ENCODE data around the gene ALOXE3. TPM values are rescaled to one million over a fixed set of nuclear protein-coding genes. Genes with fewer than 3 reads are reported as not detected.

The ALOXE3 gene
- total RNA-seq, 2 donors from 2014 or later, result not detected

- Mint-ChIP-seq H3K4me1 (ENCODE audit: low read depth in 2 of 2) (peaks cover 53 to 59% of the 10 kb centered on the region in 2 donors), H3K4me3 (peak overlapping the region; percentile 96), H3K36me3 (no peaks in the 10 kb centered on the region), H3K9me3 (no peaks in the 10 kb centered on the region), H3K27me3 (peaks cover 37 to 44% of the 10 kb centered on the region in 2 donors), H3K27ac (peak overlapping the region; percentile 75 to 97)
- peak; percentile 57 to 64 for ATAC-seq
- peak; percentile 84 for DNase-seq (ENCODE audit: low spot score)
Observed at GRCh38 chr17:8125154-8125946, 7.0 kb upstream of the ALOXE3 start.

- H3K36me3 Mint-ChIP-seq, result no peaks in the 10 kb centered on the region
- H3K27ac Mint-ChIP-seq, result peak overlapping the region; percentile 75 to 97
- peaks cover 29 to 38% of the 10 kb centered on the region in 2 donors for H3K27me3 Mint-ChIP-seq
- peak overlapping the region; percentile 96 for H3K4me3 Mint-ChIP-seq
- H3K4me1 Mint-ChIP-seq (ENCODE audit: low read depth in 2 of 2), result peaks cover 60 to 67% of the 10 kb centered on the region in 2 donors
- no peak for ATAC-seq
- no peaks in the 10 kb centered on the region for H3K9me3 Mint-ChIP-seq
- no peak for DNase-seq (ENCODE audit: low spot score)
Observed at GRCh38 chr17:8124350-8125153, 6.2 kb upstream of the ALOXE3 start.

DNA sequence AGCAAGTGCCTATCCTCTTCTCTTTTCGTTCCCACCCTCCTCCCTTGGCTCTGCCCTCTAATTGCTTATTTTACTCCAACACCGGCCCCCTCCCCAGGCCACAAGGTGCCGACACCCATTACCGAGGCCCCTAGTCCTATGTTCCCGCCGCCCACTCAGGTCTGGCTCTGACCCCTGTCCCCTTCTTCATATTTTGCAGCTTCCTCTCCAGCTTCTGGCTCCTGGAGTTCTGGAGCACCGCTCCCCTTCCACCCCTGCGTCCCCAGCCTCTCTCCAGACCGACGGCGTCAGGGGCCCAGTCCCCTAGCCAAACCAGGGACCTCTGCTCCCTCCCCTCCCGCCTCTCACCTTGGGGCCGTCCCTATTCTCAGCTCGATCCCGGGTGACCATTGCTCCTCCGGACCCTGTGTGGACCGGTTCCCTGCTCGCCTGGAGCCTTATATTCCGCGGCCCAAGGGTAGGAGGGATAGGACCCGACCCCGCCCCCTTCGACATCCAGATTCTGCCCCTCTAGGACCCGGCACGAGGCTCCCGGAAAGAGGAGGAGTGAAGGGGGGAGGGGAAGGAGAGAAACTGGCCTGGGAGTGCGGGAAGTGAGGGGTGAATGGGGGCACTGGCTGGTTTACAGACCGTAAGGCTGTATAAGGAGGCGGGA lies 5.5 kb upstream of the ALOXE3 start, which contains the start of gene HES7:
Gene HES7 (minus strand): TSS at position 412 of the 655 bp plus-strand sequence. CDS start 22 bp downstream, at position 390.
- ATAC-seq, result no peak
- no peak for DNase-seq (ENCODE audit: low spot score)
- H3K27ac Mint-ChIP-seq, result peak within 1 kb of the TSS; percentile 75 to 97
- peaks cover 67 to 74% of the 10 kb centered on the region in 2 donors for H3K4me1 Mint-ChIP-seq (ENCODE audit: low read depth in 2 of 2)
- peak within 1 kb of the TSS; percentile 96 for H3K4me3 Mint-ChIP-seq
- H3K27me3 Mint-ChIP-seq, result peaks cover 25 to 36% of the 10 kb centered on the region in 2 donors
- H3K36me3 Mint-ChIP-seq, result no peaks in the 10 kb centered on the region
- H3K9me3 Mint-ChIP-seq, result no peaks in the 10 kb centered on the region

- Mint-ChIP-seq H3K36me3 (no peaks in the 10 kb centered on the region), H3K27ac (no peak overlapping the region), H3K4me3 (peak overlapping the region; percentile 96), H3K27me3 (peaks cover 27 to 36% of the 10 kb centered on the region in 2 donors), H3K9me3 (no peaks in the 10 kb centered on the region), H3K4me1 (ENCODE audit: low read depth in 2 of 2) (peaks cover 74 to 82% of the 10 kb centered on the region in 2 donors)
- ATAC-seq, result no peak
- no peak for DNase-seq (ENCODE audit: low spot score)
Observed at GRCh38 chr17:8122924-8123694, 4.8 kb upstream of the ALOXE3 start.

DNA sequence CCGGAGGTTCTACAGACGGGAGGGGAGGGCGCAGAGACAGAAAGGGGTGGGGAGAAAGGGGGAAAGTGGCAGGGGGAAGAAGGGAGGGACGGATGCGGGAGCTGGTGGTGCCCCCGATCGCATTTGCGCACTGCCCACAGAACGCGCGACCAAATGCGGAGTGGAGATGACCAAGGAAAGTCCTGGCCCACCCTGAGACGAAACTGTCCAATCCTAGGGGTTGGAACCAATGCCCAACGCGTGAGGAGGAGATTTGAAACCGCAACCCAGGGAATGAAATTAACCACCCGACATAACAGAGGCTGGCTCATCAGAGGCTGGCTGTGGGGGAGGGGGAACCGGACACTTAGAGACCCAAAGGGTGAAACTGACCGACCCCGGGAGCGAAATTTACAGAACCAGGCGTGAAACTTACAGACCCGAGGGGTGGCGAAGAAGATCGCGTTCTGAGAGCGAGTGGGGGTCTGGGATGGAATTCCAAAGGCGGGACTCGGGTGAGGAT lies 4.2 kb upstream of the ALOXE3 start:
- no peak for DNase-seq (ENCODE audit: low spot score)
- H3K27me3 Mint-ChIP-seq, result peaks cover 30 to 36% of the 10 kb centered on the region in 2 donors
- no peaks in the 10 kb centered on the region for H3K9me3 Mint-ChIP-seq
- peak overlapping the region; percentile 96 for H3K4me3 Mint-ChIP-seq
- peaks cover 80 to 88% of the 10 kb centered on the region in 2 donors for H3K4me1 Mint-ChIP-seq (ENCODE audit: low read depth in 2 of 2)
- H3K27ac Mint-ChIP-seq, result no peak overlapping the region
- ATAC-seq, result no peak
- H3K36me3 Mint-ChIP-seq, result no peaks in the 10 kb centered on the region

DNA sequence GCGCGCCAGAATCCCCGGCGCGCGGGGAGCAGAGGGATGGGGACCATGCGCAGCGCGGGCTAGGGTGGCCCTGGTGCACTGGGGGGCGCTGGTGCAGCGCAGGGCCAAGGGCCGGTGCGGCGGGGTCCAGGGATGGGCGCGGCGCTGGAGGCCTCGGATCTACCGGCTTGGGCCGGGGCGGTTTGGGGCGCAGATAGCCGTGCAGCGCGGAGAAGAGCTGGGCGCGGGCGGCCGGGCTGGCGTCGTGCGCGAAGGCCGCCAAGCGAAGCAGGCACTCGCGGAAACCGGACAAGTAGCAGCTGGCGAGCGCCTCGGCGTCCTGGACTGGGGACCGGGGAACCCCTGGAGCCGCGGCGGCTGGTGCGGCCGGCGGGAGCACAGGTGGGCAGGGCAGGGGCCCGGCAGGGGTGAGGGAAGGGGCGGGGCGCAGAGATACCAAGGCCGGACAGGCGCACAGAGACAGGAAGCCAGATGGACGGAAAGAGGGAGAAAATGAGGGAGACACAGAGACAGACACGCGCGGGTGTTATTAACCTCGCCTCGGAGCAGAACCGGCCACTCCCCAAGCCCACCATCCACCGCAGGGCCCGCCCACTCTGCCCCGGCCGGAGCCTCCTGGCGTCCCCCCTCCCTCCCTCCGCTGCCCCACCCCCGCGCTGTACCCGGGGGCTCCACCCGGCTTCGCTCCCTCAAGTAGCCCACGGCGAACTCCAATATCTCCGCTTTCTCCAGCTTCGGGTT lies 3.5 kb upstream of the ALOXE3 start:
- peaks cover 25 to 30% of the 10 kb centered on the region in 2 donors for H3K27me3 Mint-ChIP-seq
- H3K27ac Mint-ChIP-seq, result no peak overlapping the region
- H3K4me1 Mint-ChIP-seq (ENCODE audit: low read depth in 2 of 2), result peaks cover 74 to 82% of the 10 kb centered on the region in 2 donors
- no peaks in the 10 kb centered on the region for H3K9me3 Mint-ChIP-seq
- H3K36me3 Mint-ChIP-seq, result no peaks in the 10 kb centered on the region
- ATAC-seq (peak; percentile 34 to 40), DNase-seq (ENCODE audit: low spot score) (no peak)
- H3K4me3 Mint-ChIP-seq, result peak overlapping the region; percentile 96

DNA sequence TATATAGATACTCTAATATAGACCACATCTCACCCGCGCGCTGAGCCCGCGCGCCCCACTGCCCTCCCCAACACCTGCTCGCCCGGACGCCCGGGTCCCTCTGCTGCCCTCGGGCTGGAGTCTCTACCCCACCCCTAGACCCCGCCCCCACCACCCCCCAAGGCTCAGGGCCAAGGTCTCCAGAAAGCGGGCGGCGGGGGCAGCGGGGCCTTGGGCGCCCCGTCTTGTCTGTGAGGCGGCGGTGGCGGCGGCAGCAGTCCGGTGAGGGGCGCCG lies 3.0 kb upstream of the ALOXE3 start:
- Mint-ChIP-seq H3K27ac (peak overlapping the region; percentile 98 to 99), H3K4me3 (peak overlapping the region; percentile 96), H3K27me3 (peaks cover 27 to 29% of the 10 kb centered on the region in 2 donors), H3K9me3 (no peaks in the 10 kb centered on the region), H3K36me3 (no peaks in the 10 kb centered on the region), H3K4me1 (ENCODE audit: low read depth in 2 of 2) (peaks cover 71 to 77% of the 10 kb centered on the region in 2 donors)
- ATAC-seq (no peak), DNase-seq (ENCODE audit: low spot score) (no peak)

- Mint-ChIP-seq H3K9me3 (no peaks in the 10 kb centered on the region), H3K4me1 (ENCODE audit: low read depth in 2 of 2) (peaks cover 66 to 72% of the 10 kb centered on the region in 2 donors), H3K27ac (peak overlapping the region; percentile 98 to 99), H3K4me3 (peak overlapping the region; percentile 96), H3K27me3 (peaks cover 32 to 33% of the 10 kb centered on the region in 2 donors), H3K36me3 (no peaks in the 10 kb centered on the region)
- DNase-seq (ENCODE audit: low spot score), result peak; percentile 77
- ATAC-seq, result peak; percentile 22 to 33
Observed at GRCh38 chr17:8120520-8121406, 2.4 kb upstream of the ALOXE3 start.

- Mint-ChIP-seq H3K27ac (peak overlapping the region; percentile 98 to 99), H3K4me1 (ENCODE audit: low read depth in 2 of 2) (peaks cover 59 to 62% of the 10 kb centered on the region in 2 donors), H3K4me3 (peak overlapping the region; percentile 96), H3K9me3 (no peaks in the 10 kb centered on the region), H3K27me3 (peaks cover 34 to 38% of the 10 kb centered on the region in 2 donors), H3K36me3 (no peaks in the 10 kb centered on the region)
- peak; percentile 71 to 79 for ATAC-seq
- DNase-seq (ENCODE audit: low spot score), result peak; percentile 82
Observed at GRCh38 chr17:8119581-8120519, 1.5 kb upstream of the ALOXE3 start.

GRCh38 chr17:8118769-8119580 lies 661 bp upstream of the ALOXE3 start:
- no peaks in the 10 kb centered on the region for H3K36me3 Mint-ChIP-seq
- ATAC-seq, result peak; percentile 79 to 85
- no peaks in the 10 kb centered on the region for H3K9me3 Mint-ChIP-seq
- peak; percentile 89 for DNase-seq (ENCODE audit: low spot score)
- peak overlapping the region; percentile 98 to 99 for H3K27ac Mint-ChIP-seq
- peak overlapping the region; percentile 96 for H3K4me3 Mint-ChIP-seq
- peaks cover 50 to 55% of the 10 kb centered on the region in 2 donors for H3K4me1 Mint-ChIP-seq (ENCODE audit: low read depth in 2 of 2)
- peaks cover 32 to 40% of the 10 kb centered on the region in 2 donors for H3K27me3 Mint-ChIP-seq

All from natural killer cell treated with Interleukin-12 subunit alpha and Interleukin-12 subunit beta and Interleukin-15 and Interleukin-18, amount 100 ng/mL, for 72 hours (primary cell).